GM12892 (cell line): ENCODE data around the gene B3GNT5.

Experiments
- POLR2A ChIP-seq: IDR thresholded peaks from 2 replicates; pipeline ENCODE4 v1.6.1; 2011; ENCODE audit warnings: low read depth, low read length, control low read depth
- POLR2AphosphoS5 ChIP-seq: IDR thresholded peaks from 2 replicates; pipeline ENCODE4 v1.6.1; 2011; ENCODE audit warnings: low read depth, low read length, control low read depth
- TAF1 ChIP-seq: IDR thresholded peaks from 2 replicates; pipeline ENCODE4 v1.6.1; 2011; ENCODE audit warnings: low read depth, mild to moderate bottlenecking, control low read depth, low read length, borderline replicate concordance

- TF ChIP-seq POLR2A, result no peak
- TF ChIP-seq POLR2AphosphoS5, result no peak
- TF ChIP-seq TAF1, result no peak
Observed at GRCh38 chr3:183274609-183275008, 21.6 kb downstream of the B3GNT5 start.
